ENCODE measurements around the gene PFKP. TPM values are rescaled to one million over a fixed set of nuclear protein-coding genes. Genes with fewer than 3 reads are reported as not detected.
"Not testable (repeated sequence)": the region's sequence is repeated elsewhere in the genome, so short reads cannot be mapped to it uniquely, and the experiment has no call there.

PFKP gene
- total and polyA plus RNA-seq, 5 donors from 2014 or later = 43.1 to 103 (median 52.3) TPM

- no peak overlapping the region for H3K27ac Mint-ChIP-seq
Observed at GRCh38 chr10:3102720-3103427, 35.5 kb downstream of the PFKP start.

DNA sequence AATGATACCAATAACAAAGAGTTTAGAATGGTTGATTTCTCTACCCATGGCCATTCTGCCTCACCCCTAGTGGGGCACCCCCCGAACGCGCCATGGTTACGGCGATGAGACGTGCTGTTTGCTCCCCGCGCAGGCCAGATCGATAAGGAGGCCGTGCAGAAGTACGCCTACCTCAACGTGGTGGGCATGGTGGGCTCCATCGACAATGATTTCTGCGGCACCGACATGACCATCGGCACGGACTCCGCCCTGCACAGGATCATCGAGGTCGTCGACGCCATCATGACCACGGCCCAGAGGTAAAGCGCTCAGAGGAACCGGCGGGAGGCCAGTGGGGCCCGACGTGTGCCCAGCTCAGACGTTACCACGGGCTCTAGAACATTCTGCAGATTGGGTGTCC lies 36.3 kb downstream of the PFKP start:
- Histone ChIP-seq H3K27ac (ENCODE audit: insufficient read depth, low read length, poor library complexity, severe bottlenecking) (no peak overlapping the region), H3K27me3 (ENCODE audit: control insufficient read depth, insufficient read depth, low read length) (no peaks in the 10 kb centered on the region), H3K9me3 (ENCODE audit: control insufficient read depth in 2 of 2, low read length in 2 of 2) (no peaks in the 10 kb centered on the region), H3K36me3 (ENCODE audit: control insufficient read depth, insufficient read depth, low read length) (peaks cover 78% of the 10 kb centered on the region), H3K4me1 (ENCODE audit: control insufficient read depth, insufficient read depth, low read length, poor library complexity, severe bottlenecking) (no peaks in the 10 kb centered on the region), H3K4me3 (ENCODE audit: low read depth, low read length) (no peak overlapping the region)
- Mint-ChIP-seq H3K27ac (no peak overlapping the region), H3K9me3 (no peaks in the 10 kb centered on the region), H3K36me3 (peaks cover 46% of the 10 kb centered on the region), H3K4me3 (no peak overlapping the region), H3K27me3 (no peaks in the 10 kb centered on the region), H3K4me1 (peaks cover 0 to 8% (median 3%) of the 10 kb centered on the region in 4 donors)
- DNase-seq (no peak), ATAC-seq (ENCODE audit: low read depth in 2 of 2) (no peak)

More at GRCh38 chr10:3102720-3103427, 35.5 kb downstream of the PFKP start:
- DNase-seq (no peak), ATAC-seq (ENCODE audit: low read depth in 2 of 2) (no peak)
- peaks cover 70% of the 10 kb centered on the region for H3K36me3 ChIP-seq (ENCODE audit: control insufficient read depth, insufficient read depth, low read length)
- no peaks in the 10 kb centered on the region for H3K9me3 Mint-ChIP-seq
- no peaks in the 10 kb centered on the region for H3K27me3 ChIP-seq (ENCODE audit: control insufficient read depth, insufficient read depth, low read length)
- no peak overlapping the region for H3K4me3 ChIP-seq (ENCODE audit: low read depth, low read length)
- no peak overlapping the region for H3K4me3 Mint-ChIP-seq
- peaks cover 41% of the 10 kb centered on the region for H3K36me3 Mint-ChIP-seq
- H3K27me3 Mint-ChIP-seq = no peaks in the 10 kb centered on the region
- peaks cover 0 to 8% (median 3%) of the 10 kb centered on the region in 4 donors for H3K4me1 Mint-ChIP-seq
- H3K9me3 ChIP-seq (ENCODE audit: control insufficient read depth in 2 of 2, low read length in 2 of 2) = no peaks in the 10 kb centered on the region
- no peaks in the 10 kb centered on the region for H3K4me1 ChIP-seq (ENCODE audit: control insufficient read depth, insufficient read depth, low read length, poor library complexity, severe bottlenecking)
- H3K27ac ChIP-seq (ENCODE audit: insufficient read depth, low read length, poor library complexity, severe bottlenecking) = no peak overlapping the region

DNA sequence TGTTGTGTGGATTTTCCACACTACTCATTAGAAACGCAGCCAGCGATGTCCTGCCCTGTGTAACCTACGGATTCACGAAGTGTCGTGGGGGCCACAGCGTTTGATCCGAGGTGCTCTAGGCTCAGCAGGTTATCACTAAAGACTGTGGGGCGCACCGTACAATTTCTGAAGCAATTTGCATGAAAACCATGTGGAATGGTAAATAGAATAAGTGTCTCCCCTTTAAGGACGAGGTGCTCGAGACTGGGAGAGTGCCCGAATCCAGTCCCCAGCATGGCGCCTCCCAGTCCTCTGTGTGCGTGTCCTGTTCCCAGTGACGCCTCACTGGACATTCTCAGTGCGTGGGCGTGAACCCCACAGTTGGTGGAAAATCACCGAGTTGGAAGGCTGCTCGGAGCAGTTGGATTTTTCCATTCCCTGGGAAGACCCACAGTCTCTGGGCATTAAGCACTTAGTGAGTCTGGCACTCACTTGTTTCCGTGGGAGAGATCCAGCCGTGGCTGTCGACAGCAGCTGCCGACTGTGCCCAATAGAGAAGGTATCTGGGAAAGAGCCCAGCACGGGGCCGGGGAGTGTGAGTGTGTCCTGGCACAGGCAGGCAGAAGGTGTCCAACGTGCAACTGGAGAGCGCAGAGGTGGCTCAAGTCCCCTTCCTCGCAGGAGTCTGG lies 37.0 kb downstream of the PFKP start:
- no peak for DNase-seq
- H3K36me3 Mint-ChIP-seq = peaks cover 41% of the 10 kb centered on the region

GRCh38 chr10:3105166-3105565 lies 37.8 kb downstream of the PFKP start:
- no peaks in the 10 kb centered on the region for H3K4me1 ChIP-seq (ENCODE audit: control insufficient read depth, insufficient read depth, low read length, poor library complexity, severe bottlenecking)
- peaks cover 39% of the 10 kb centered on the region for H3K36me3 Mint-ChIP-seq
- DNase-seq = no peak
- no peak for ATAC-seq (ENCODE audit: low read depth in 2 of 2)
- no peaks in the 10 kb centered on the region for H3K27me3 ChIP-seq (ENCODE audit: control insufficient read depth, insufficient read depth, low read length)
- no peak overlapping the region for H3K4me3 Mint-ChIP-seq
- no peak overlapping the region for H3K27ac ChIP-seq (ENCODE audit: insufficient read depth, low read length, poor library complexity, severe bottlenecking)
- H3K4me1 Mint-ChIP-seq = peaks cover 0 to 3% (median 0%) of the 10 kb centered on the region in 4 donors
- peaks cover 79% of the 10 kb centered on the region for H3K36me3 ChIP-seq (ENCODE audit: control insufficient read depth, insufficient read depth, low read length)
- H3K4me3 ChIP-seq (ENCODE audit: low read depth, low read length) = no peak overlapping the region
- H3K9me3 Mint-ChIP-seq = peaks cover 0 to 2% (median 0%) of the 10 kb centered on the region in 7 donors
- no peaks in the 10 kb centered on the region for H3K9me3 ChIP-seq (ENCODE audit: control insufficient read depth in 2 of 2, low read length in 2 of 2)
- no peaks in the 10 kb centered on the region for H3K27me3 Mint-ChIP-seq
- no peak overlapping the region for H3K27ac Mint-ChIP-seq

More for the DNA sequence above, 37.0 kb downstream of the PFKP start:
- H3K27me3 ChIP-seq (ENCODE audit: control insufficient read depth, insufficient read depth, low read length) = no peaks in the 10 kb centered on the region
- H3K36me3 ChIP-seq (ENCODE audit: control insufficient read depth, insufficient read depth, low read length) = peaks cover 80% of the 10 kb centered on the region
- no peak overlapping the region for H3K4me3 Mint-ChIP-seq
- ATAC-seq (ENCODE audit: low read depth in 2 of 2) = no peak
- H3K27ac Mint-ChIP-seq = no peak overlapping the region
- no peaks in the 10 kb centered on the region for H3K27me3 Mint-ChIP-seq
- H3K9me3 Mint-ChIP-seq = no peaks in the 10 kb centered on the region
- H3K27ac ChIP-seq (ENCODE audit: insufficient read depth, low read length, poor library complexity, severe bottlenecking) = no peak overlapping the region
- no peaks in the 10 kb centered on the region for H3K4me1 ChIP-seq (ENCODE audit: control insufficient read depth, insufficient read depth, low read length, poor library complexity, severe bottlenecking)
- H3K9me3 ChIP-seq (ENCODE audit: control insufficient read depth in 2 of 2, low read length in 2 of 2) = no peaks in the 10 kb centered on the region
- no peak overlapping the region for H3K4me3 ChIP-seq (ENCODE audit: low read depth, low read length)
- peaks cover 0 to 7% (median 2%) of the 10 kb centered on the region in 4 donors for H3K4me1 Mint-ChIP-seq

- H3K4me3 ChIP-seq (ENCODE audit: low read depth, low read length) = no peak overlapping the region
- no peak overlapping the region for H3K27ac ChIP-seq (ENCODE audit: insufficient read depth, low read length, poor library complexity, severe bottlenecking)
- no peaks in the 10 kb centered on the region for H3K27me3 ChIP-seq (ENCODE audit: control insufficient read depth, insufficient read depth, low read length)
- Mint-ChIP-seq H3K36me3 (peaks cover 40% of the 10 kb centered on the region), H3K4me3 (no peak overlapping the region), H3K27me3 (no peaks in the 10 kb centered on the region), H3K27ac (no peak overlapping the region), H3K4me1 (peaks cover 0 to 1% (median 0%) of the 10 kb centered on the region in 4 donors), H3K9me3 (peaks cover 0 to 2% (median 0%) of the 10 kb centered on the region in 7 donors)
- no peak for ATAC-seq (ENCODE audit: low read depth in 2 of 2)
- no peaks in the 10 kb centered on the region for H3K4me1 ChIP-seq (ENCODE audit: control insufficient read depth, insufficient read depth, low read length, poor library complexity, severe bottlenecking)
- no peak for DNase-seq
- H3K36me3 ChIP-seq (ENCODE audit: control insufficient read depth, insufficient read depth, low read length) = peaks cover 77% of the 10 kb centered on the region
- no peaks in the 10 kb centered on the region for H3K9me3 ChIP-seq (ENCODE audit: control insufficient read depth in 2 of 2, low read length in 2 of 2)
Observed at GRCh38 chr10:3105905-3106304, 38.6 kb downstream of the PFKP start.

DNA sequence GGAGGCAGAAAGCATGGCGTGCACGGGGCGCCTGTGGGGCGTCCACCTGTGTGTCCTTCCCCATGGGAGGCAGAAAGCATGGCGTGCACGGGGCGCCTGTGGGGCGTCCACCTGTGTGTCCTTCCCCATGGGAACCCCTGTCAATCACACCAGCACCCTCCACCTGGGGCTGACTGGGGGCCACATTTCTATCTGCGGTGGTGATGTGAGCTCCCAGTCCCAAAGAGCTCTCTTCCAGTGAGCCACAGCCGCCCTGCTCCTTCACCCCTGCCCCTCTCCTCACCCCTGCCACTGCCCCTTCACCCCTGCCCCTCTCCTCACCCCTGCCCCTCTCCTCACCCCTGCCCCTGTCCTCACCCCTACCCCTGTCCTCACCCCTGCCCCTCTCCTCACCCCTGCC lies 39.0 kb downstream of the PFKP start:
- H3K9me3 Mint-ChIP-seq; H3K27ac Mint-ChIP-seq; H3K4me1 Mint-ChIP-seq; H3K4me1 ChIP-seq (ENCODE audit: control insufficient read depth, insufficient read depth, low read length, poor library complexity, severe bottlenecking); H3K27ac ChIP-seq (ENCODE audit: insufficient read depth, low read length, poor library complexity, severe bottlenecking); H3K27me3 Mint-ChIP-seq; H3K4me3 Mint-ChIP-seq; H3K9me3 ChIP-seq (ENCODE audit: control insufficient read depth in 2 of 2, low read length in 2 of 2); H3K27me3 ChIP-seq (ENCODE audit: control insufficient read depth, insufficient read depth, low read length); H3K4me3 ChIP-seq (ENCODE audit: low read depth, low read length); ATAC-seq (ENCODE audit: low read depth in 2 of 2); DNase-seq: not testable (repeated sequence)
- peaks cover 40% of the 10 kb centered on the region for H3K36me3 Mint-ChIP-seq
- H3K36me3 ChIP-seq (ENCODE audit: control insufficient read depth, insufficient read depth, low read length) = peaks cover 77% of the 10 kb centered on the region

- H3K36me3 ChIP-seq (ENCODE audit: control insufficient read depth, insufficient read depth, low read length) = peaks cover 78% of the 10 kb centered on the region
- no peak overlapping the region for H3K27ac Mint-ChIP-seq
- peaks cover 0 to 2% (median 0%) of the 10 kb centered on the region in 7 donors for H3K9me3 Mint-ChIP-seq
- peaks cover 37% of the 10 kb centered on the region for H3K36me3 Mint-ChIP-seq
- no peaks in the 10 kb centered on the region for H3K27me3 Mint-ChIP-seq
- H3K4me3 Mint-ChIP-seq = no peak overlapping the region
- H3K27ac ChIP-seq (ENCODE audit: insufficient read depth, low read length, poor library complexity, severe bottlenecking) = no peak overlapping the region
- no peaks in the 10 kb centered on the region for H3K9me3 ChIP-seq (ENCODE audit: control insufficient read depth in 2 of 2, low read length in 2 of 2)
- H3K4me1 ChIP-seq (ENCODE audit: control insufficient read depth, insufficient read depth, low read length, poor library complexity, severe bottlenecking) = no peaks in the 10 kb centered on the region
- H3K4me1 Mint-ChIP-seq = peaks cover 0 to 1% (median 0%) of the 10 kb centered on the region in 4 donors
- ATAC-seq (ENCODE audit: low read depth in 2 of 2) = no peak
- H3K27me3 ChIP-seq (ENCODE audit: control insufficient read depth, insufficient read depth, low read length) = no peaks in the 10 kb centered on the region
- no peak overlapping the region for H3K4me3 ChIP-seq (ENCODE audit: low read depth, low read length)
- DNase-seq = no peak
Observed at GRCh38 chr10:3106928-3107425, 39.6 kb downstream of the PFKP start.

Data from CD4-positive, CD25-positive, alpha-beta regulatory T cell (primary cell).